NCI-H510A treated with DMSO at 0.1 percent for 48 hours (cell line): ENCODE measurements around the gene RNF17.

Source experiments
- DNase-seq: peaks from one replicate; lab custom pipeline; 2025; lab: John Stamatoyannopoulos, UW

Gene RNF17

GRCh38 chr13:24858953-24859352 is 95.0 kb downstream of the RNF17 start:
- no peak for DNase-seq

- DNase-seq, result no peak
These were observed 96.8 kb downstream of the RNF17 start for GRCh38 chr13:24860770-24861169.

GRCh38 chr13:24861617-24862362 is 97.8 kb downstream of the RNF17 start:
- no peak for DNase-seq

DNA sequence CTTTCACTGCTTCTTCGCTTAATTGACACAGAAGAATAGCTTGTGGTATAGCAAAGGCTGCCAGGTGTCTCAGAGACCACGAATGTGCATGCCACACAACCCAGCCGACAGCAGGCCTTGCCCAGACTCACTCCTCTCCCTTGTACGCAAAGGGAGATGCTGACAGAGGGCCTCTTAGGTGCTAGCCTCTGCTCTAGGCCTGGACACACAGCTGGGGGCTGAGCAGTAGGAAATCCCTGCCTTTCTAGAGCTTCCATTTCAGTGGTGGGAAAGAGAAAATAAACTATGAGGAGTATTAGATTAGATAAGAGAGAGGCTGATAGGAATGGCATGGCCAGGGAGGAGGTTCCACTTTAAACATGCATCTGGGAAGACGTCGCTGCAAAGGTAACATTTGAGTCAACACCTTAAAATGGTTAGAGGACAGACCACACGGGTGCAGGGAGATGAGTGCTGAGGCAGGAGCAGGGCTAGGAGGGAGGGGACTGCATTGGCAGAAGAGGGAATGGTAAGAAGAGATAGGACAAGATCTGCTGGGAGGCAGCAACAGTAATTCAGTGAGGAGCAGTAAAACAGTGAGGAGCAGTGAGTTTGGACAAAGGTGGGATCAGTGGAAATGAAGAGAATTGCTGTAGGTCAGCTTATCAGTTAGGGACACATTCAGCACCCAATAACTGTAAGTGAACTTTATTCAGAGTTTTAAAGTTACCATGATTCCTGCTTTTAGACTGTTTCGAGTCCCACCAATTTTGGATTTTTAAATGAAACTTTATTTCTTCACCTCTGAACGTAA is 100.0 kb downstream of the RNF17 start:
- no peak for DNase-seq

DNA sequence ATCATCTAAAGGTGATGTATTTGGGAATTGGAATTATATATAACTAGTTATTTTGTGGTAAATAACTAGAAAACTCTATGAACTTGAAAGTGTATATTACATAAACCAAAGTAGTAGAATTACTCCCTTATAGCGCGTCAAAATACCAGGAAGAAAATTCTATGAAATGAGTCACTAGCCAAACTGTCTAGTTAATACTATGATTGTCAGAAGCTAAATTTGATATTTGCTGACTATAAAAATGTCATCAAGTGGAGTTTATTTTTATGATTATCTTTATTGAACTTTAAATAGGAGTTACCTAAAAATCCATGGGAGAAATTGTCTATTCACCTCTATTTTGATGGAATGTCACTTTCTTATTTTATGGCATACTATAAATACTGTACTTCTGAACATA is 100.6 kb downstream of the RNF17 start:
- DNase-seq, result no peak

GRCh38 chr13:24865163-24865953 is 101.4 kb downstream of the RNF17 start:
- no peak for DNase-seq

- no peak for DNase-seq
These were observed 102.5 kb downstream of the RNF17 start for GRCh38 chr13:24866488-24866887.

DNA sequence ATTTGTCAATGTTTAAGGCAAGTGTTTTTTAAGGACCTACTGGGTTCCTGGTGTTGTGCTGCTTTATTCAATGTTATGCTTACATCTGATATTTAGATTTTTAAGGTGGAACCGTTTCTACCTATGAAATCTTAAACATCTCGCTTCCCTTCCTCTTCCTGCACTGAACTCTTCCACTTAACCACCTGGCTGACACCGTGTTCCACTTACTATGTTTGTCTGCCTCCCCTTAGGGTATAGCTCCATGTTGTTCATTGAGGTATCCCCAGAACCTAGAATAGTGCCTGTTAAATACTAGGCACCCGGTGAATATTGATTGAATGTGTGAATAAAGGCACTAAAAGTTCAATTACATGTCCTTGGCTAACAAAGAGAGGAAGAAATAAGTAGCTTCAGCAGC is 104.9 kb downstream of the RNF17 start:
- no peak for DNase-seq

GRCh38 chr13:24870380-24870760 is 106.4 kb downstream of the RNF17 start:
- no peak for DNase-seq

- no peak for DNase-seq
These were observed 111.6 kb downstream of the RNF17 start for GRCh38 chr13:24875566-24875965.

DNA sequence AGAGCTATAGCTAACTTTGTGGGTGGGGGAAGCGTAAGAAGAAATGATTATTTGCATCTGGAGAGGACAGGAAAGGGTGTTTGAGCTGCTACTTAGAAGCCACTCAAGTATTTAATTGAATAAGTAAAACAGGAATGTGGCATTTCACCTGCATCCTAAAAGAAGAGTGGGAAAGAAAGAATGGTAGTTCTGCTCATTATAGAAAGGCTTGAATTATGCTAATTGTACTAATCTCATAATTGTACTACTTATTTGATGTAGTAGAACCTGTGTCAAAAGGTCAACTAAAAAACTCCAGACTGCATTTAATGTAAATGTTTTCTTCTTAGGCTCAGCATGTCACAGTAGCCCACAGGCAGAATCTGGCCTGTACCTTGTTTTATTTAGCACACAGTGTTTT is 113.6 kb downstream of the RNF17 start:
- DNase-seq, result no peak

- no peak for DNase-seq
These were observed 114.4 kb downstream of the RNF17 start for GRCh38 chr13:24878340-24878739.

GRCh38 chr13:24882665-24883064 is 118.7 kb downstream of the RNF17 start:
- DNase-seq, result no peak

GRCh38 chr13:24887759-24888158 is 123.8 kb downstream of the RNF17 start:
- DNase-seq, result no peak

DNA sequence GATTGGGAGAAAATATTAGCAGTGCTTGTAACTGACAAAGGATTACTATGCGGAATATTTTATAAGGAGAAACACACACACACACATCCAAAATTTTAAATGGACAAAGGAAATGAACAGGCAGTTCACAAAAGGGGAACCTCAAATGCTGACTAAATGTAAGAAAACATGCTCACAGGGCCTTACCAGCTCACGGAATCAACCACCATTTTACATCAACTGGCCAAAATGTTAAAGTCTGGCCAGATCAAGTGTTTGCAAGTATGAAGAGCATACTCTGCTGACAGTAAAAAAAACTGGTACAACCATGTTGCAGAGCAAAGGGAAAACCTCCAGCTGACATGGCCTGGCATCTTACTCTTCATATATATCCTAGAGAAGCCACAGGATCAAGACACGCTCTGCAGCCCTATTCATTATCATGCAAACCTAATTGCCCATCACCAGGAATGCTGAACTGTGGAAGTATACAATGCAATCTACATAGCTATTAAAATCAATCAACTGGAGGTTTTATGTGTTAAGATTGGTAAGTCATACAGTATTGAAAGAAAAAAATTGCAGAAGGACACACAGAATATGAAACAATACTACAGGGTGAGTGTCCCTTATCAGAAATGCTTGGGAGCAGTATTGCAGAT is 124.4 kb downstream of the RNF17 start:
- DNase-seq, result no peak

- no peak for DNase-seq
These were observed 126.3 kb downstream of the RNF17 start for GRCh38 chr13:24890256-24890655.

DNA sequence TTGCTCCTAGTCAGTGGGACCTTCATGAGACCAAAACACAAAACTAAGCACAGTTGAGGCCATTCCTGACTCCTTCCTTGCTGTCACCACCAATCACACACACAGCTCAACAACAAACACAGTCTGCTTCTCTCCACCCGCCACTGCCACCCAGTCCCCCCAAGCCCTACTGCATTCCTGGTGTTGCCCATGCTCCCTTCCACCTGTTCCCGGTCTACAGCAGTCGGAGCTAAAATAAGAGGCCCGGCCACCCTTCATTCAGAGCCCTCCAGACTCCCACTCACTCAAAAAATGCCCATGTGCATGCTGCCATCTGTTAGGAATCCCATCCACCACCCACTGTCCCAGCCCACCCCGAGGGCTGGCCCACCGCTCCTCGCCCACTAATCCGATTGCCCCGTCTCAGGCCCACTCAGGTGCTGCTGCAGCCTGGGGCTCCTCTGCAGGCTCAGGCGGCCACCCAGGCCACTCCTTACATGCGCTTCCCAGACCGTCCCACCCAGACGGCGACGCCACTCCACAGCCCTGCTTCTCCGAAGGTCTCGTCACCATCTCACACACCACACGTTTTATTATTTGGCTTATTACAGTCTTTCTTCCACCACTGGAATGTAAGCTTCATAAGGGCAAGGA is 127.6 kb downstream of the RNF17 start:
- DNase-seq, result no peak

GRCh38 chr13:24892829-24893228 is 128.9 kb downstream of the RNF17 start:
- no peak for DNase-seq

- DNase-seq, result no peak
These were observed 129.9 kb downstream of the RNF17 start for GRCh38 chr13:24893863-24894262.

DNA sequence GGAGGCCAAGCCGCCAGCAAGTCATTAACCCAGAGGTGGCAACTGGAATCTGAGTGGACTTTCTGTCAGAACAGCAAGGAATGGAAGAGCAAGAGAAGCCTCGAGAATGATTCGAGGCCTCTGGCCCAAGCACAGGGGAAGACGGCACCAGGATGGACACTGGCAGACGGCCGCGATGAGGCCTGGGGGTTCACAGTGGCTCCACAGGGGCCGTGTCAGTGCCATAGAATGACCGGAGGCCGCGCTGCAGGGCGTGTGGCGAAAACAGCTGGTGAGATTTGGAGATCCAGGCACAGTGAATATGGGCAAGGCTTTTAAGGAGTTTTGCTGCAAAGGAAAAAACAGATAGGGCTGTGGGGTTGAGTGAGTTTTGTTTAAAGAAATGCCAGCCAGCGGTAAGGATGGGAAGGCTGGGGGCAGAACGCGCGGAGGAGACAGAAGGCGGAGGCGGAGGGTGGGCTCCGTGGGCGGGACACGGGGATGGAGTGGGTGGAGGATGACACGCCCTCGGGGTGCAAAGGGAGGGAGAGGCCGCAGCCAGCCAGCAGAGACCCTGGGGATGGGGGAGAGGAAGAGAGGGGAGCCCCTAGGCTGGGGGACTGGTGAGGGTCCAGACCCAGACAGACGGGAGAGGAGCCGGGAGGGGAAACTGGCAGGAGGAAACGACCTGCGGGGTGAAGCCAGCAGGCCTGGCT is 130.5 kb downstream of the RNF17 start:
- DNase-seq, result no peak

- no peak for DNase-seq
These were observed 131.0 kb downstream of the RNF17 start for GRCh38 chr13:24894972-24895300.
